Choroid plexus epithelial cell (primary cell): ENCODE results near the gene C4BPA.

Experiments used
- DNase-seq: peaks from one replicate; pipeline ENCODE4 v3.0.0-alpha.2; 2010; ENCODE audit warnings: low read depth
- H3K4me3 ChIP-seq: 2 replicates; pipeline ENCODE4 v1.5.1; 2011; ENCODE audit warnings: low read depth, mild to moderate bottlenecking, control low read depth, low read length, moderate library complexity
- TF ChIP-seq, protein P1 (sequence below): conservative IDR thresholded peaks from 2 replicates; pipeline ENCODE4 v1.5.1; 2011; ENCODE audit warnings: low read depth, mild to moderate bottlenecking, control low read depth, inconsistent platforms, low read length, moderate library complexity

The C4BPA gene

DNA sequence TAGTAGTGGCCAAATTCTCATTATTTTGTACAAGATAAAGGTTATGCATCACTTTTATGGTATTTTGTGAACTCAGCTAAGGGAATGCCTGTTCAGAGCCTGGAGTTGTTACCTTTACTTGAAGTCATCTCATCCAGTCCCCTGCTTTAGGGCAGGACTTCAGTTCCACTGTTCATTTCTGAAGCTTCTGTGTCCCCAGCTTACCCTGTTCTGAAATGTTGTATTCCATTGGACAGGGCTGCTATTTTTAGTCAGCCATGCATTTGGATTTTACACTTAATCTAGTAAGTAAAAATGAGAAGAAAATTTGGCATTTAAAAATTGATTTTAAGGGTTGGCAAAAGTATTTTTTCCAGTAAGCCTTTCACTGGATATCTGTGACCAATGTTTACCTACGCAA lies 27.0 kb upstream of the C4BPA start:
- TF ChIP-seq, protein P1, sequence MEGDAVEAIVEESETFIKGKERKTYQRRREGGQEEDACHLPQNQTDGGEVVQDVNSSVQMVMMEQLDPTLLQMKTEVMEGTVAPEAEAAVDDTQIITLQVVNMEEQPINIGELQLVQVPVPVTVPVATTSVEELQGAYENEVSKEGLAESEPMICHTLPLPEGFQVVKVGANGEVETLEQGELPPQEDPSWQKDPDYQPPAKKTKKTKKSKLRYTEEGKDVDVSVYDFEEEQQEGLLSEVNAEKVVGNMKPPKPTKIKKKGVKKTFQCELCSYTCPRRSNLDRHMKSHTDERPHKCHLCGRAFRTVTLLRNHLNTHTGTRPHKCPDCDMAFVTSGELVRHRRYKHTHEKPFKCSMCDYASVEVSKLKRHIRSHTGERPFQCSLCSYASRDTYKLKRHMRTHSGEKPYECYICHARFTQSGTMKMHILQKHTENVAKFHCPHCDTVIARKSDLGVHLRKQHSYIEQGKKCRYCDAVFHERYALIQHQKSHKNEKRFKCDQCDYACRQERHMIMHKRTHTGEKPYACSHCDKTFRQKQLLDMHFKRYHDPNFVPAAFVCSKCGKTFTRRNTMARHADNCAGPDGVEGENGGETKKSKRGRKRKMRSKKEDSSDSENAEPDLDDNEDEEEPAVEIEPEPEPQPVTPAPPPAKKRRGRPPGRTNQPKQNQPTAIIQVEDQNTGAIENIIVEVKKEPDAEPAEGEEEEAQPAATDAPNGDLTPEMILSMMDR: no peak
- no peak overlapping the region for H3K4me3 ChIP-seq
- no peak for DNase-seq

DNA sequence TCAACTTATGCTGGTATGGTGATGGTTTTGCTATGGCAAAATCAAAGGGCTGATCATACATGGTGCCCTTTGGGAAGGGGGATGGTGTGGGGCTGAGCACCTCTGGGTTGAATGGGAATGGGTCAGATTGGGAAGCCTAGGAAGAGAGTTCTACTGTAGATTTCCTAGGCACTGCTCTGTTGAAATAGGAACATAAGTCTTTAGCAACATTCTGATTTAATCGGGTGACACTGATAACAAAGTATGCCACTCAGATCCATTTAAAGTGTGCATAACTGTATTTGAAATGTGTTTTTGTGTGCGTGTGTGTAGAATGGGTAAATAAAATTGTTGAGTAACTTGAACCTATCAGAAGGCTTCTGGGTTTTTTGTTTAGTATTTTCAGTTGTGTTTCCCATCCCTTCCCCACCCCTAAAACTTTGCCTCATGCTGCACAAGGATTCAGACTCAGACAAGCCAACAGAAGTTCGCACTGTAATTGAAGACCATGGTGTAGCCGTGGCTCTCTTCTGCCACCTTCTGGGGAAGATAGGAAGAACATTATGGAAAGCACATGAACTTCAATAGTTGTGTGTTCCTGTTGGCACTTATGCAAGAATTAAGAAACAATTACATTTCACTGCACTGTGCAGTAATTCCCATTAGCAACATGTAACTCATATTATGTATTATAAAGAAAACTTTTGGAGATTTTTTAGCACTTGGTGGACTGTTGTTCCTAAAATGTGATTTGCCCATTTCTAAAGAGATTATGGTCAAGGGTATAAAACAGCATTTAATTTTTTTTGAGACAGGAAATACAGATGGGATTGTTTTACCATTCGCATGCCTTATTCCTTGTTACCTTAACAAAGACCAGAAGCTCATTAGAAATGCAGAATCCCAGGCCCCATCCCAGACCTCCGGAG lies 26.3 kb upstream of the C4BPA start:
- TF ChIP-seq, protein P1: peak; percentile 96
- no peak overlapping the region for H3K4me3 ChIP-seq
- DNase-seq: peak; percentile 88

DNA sequence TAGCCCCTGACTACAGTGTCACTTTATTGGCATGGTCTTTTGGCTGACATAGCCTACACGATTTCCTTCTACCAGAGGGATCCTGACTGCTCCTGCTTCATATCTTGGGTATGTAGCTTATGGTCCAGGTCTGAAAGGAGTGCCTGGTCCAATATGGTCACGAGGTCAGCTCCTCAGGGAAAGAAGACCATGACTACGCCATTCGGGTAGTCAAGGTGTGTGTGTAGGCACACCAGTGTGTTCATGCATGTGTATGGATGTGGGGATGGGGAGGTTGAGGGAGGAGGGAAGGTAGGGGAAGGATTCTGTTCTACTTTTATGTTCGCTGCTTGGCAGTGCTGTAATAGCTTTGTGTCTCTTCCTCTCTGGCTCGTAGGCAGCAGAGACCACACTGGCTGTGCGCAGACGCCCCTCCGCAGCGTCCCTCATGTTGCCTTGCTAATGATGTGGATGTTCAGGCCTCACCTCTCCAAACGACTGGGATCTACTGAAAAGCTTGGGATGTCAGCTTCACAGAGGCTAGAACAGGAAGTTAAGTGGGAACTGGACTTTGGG lies 25.4 kb upstream of the C4BPA start:
- DNase-seq: no peak
- TF ChIP-seq, protein P1: no peak
- H3K4me3 ChIP-seq: no peak overlapping the region

DNA sequence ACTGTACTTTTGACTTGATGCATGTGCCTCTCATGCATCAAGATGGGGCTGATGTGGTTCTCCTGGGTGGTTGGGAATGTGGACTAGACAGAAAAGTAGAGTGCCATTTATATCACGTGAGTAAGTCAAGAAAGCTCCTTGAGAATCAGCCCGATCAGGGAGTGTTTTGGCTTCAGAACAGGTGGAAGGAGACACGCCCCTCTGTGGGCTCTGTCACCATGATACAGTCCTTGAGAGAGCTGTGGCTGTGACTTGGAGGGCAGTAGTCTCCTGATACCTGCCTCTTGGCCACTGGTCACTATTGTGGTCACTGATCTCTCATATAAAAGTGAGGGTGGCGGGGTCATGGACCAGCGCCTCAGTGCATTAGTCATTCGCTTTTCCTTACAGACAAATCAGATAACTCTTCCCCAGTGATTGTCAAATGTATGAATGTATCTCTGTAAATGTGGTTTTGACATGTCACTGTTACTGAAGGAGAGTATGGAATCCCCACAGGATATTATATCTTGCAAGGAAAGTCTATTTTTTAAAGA lies 24.3 kb upstream of the C4BPA start:
- TF ChIP-seq, protein P1: no peak
- no peak overlapping the region for H3K4me3 ChIP-seq
- no peak for DNase-seq

DNA sequence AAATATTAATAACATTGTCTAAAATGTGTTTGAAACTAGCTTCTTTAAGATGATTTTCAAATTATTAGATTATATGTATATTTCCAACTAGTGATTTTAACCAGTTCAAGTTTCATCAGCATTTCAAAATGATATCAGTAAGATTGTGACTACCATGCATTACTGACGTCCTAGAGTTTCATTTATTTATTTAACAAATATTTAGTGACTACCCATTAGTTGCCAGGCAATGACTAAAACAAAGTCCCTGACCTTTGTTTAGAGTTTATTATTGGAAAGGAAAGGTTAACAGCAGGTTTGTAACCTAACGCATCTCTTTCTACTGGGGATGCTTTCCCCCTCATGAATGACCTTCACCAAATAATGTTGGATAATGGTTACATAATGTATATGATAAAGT lies 22.9 kb upstream of the C4BPA start:
- no peak overlapping the region for H3K4me3 ChIP-seq
- TF ChIP-seq, protein P1: no peak
- DNase-seq: no peak

DNA sequence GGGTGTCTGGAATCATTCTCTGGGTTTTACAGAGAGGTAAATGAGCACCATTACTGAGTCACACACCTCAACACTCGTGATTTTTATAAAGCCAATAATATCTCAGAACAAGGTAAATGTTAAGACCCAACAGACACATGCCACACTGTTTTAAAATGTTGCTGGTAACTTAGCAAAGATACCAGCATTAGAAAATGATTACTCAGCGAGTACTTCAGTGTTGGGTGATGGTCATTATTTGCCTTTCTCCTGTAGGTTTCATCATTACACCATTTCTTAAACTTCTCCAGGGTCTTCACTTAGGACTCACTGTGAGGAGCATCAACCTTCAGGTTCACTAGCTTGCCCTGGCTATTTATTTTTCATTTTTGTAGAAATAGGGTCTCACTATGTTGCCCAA lies 22.2 kb upstream of the C4BPA start:
- no peak for DNase-seq
- no peak overlapping the region for H3K4me3 ChIP-seq
- TF ChIP-seq, protein P1: no peak
